Measurements from ENCODE around the gene FBXW5. TPM values are rescaled to one million over a fixed set of nuclear protein-coding genes. Genes with fewer than 3 reads are reported as not detected.

The FBXW5 gene, protein sequence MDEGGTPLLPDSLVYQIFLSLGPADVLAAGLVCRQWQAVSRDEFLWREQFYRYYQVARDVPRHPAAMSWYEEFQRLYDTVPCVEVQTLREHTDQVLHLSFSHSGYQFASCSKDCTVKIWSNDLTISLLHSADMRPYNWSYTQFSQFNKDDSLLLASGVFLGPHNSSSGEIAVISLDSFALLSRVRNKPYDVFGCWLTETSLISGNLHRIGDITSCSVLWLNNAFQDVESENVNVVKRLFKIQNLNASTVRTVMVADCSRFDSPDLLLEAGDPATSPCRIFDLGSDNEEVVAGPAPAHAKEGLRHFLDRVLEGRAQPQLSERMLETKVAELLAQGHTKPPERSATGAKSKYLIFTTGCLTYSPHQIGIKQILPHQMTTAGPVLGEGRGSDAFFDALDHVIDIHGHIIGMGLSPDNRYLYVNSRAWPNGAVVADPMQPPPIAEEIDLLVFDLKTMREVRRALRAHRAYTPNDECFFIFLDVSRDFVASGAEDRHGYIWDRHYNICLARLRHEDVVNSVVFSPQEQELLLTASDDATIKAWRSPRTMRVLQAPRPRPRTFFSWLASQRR
- 58.4 to 107 TPM (median 95.0 TPM) in 5 replicates for total RNA-seq (2022; extraction: Qiagen RNA extraction; ENCODE audit: low read depth)

DNA sequence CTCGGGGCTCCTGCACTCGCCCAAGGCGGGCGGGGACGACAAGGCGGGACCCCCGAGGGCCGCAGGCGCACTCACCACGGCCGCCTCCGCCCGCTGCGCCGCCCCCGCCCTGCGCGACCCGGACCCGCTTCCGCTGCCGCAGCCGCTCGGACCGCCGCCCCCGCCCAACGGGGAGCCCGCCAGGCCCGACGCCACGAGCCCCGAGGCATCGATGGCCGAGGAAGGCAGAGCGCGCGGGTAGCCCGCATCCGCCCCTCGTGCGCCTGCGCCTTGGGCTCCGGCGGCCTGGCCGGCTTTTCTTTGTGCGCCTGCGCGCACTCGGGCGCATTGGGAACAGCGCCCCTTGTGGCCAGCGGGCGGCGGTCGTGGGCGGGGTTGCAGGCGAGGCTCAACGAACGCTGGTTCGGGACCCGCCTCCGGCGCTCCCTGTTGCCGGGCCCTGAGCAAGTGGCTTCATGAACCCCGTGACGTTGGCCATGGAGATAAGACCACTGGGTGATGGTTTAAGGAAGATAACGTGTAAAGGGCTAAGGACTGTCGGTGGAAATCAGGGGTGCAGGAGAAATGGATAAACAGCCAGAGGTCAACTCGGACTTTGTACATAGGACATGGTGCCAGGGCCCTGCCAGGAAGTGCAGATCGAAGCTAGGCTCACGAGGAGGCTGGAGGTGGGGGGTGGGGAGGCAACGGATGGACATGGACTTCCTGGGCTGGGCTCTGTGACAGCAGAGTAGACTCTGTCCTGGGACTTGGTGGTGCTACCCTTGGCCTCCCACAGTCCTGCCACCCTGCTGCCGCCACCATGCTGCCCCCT, at the start of gene FBXW5, which contains the start of gene C8G:
TSS of gene FBXW5 (minus strand) at position 220 of the 814 bp plus-strand sequence. CDS start 655 bp downstream, outside the sequence.
TSS of gene C8G (plus strand) at position 725 of the 814 bp plus-strand sequence. CDS start at position 803, 78 bp downstream.

DNA sequence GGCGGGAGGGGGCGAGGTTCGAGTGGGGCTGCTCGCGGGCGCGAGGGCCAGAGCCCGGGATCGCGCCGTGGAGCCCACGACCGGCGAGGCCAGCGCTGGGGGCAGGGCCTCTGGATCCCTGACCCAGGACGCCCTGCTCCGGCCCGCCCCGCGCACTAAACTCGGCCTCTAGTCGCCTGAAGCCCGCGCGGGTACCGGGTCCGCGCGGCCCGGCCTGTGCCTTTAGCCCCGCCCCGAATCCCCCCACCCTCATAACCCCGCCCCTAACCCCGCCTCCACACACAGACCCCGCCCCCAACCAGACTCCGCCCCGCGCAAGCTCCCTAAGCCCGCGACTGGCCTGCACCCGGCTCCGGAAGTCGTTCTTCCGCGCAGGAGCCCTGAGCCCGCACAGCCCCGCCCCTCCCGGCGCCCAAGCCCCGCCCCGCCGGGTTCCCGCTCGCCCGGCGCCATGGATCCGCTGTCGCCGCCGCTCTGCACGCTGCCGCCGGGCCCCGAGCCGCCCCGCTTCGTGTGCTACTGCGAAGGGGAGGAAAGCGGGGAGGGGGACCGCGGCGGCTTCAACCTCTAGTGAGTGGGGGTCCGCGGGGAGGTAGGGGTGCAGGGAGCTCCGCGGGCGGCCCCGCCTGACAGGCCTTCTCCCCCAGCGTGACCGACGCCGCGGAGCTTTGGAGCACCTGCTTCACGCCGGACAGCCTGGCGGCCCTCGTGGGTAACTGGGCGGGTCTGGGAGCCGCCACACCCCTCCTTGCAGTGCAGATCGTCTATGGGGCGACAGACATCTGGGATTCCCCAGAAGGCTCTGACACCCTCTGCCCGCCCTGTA, 47.7 kb upstream of the FBXW5 start, which contains the start of gene PAXX:
TSS of gene PAXX (plus strand) at position 430 of the 826 bp plus-strand sequence. CDS start at position 452, 22 bp downstream.

DNA sequence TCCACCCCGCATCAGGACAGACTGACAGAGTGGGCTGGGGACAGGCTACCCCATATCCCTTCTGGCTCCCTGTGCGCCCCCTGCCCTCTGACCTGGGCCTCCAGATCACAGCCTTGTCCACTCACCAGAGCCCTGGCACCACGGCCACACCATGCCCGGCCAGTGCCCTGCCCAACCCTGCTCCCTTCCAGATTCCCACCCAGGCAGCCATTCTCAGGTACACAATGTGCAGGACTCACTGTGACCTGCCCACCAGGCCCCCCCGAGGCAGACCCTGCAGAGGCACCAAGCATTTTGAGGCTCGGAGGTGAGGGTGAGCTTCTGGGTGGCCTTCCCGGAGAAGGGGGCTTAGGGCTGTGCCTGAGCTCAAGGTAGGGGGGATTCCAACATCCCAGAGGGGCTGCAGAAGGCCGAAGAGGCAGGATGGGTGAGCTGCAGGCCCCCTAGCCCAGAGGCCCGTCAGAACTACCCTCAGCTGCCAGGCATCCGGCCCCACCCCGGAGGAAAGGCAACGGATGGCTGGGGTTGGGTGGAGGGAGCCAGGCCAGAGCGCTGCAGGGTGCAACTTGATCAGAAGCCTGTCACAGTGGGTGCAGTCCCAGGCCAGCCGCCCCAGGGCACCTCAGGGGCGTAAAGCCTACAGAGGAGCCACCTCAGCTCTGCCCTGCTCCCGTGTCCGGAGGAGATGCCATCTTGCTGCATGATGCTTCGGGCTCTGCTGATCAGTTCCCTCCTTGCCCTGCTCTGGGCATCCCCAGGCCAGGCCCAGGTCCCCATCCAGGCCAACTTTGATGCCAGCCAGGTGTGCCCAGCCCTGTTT, 37.9 kb upstream of the FBXW5 start, which contains the start of gene LCNL1:
TSS of gene LCNL1 (plus strand) at position 762 of the 820 bp plus-strand sequence. CDS start 594 bp downstream, outside the sequence.

DNA sequence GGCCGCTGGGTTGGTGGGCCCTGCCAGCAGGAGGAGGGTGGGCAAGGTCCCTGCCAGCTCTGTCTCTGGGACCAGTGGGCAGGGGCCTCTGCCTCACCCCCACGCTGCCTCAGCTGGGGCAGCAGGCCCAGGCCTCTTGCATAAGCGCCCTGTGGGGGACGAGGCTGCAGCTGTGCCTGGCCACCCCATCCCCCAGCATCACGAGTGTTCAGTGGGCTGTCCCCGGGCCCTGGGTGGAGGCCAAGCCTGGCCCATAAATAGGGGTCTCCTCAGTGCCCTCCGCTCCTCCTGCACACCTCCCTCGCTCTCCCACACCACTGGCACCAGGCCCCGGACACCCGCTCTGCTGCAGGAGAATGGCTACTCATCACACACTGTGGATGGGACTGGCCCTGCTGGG, 32.7 kb upstream of the FBXW5 start, which contains the start of gene PTGDS:
TSS of gene PTGDS (plus strand) at position 282 of the 400 bp plus-strand sequence. CDS start at position 357, 75 bp downstream.

DNA sequence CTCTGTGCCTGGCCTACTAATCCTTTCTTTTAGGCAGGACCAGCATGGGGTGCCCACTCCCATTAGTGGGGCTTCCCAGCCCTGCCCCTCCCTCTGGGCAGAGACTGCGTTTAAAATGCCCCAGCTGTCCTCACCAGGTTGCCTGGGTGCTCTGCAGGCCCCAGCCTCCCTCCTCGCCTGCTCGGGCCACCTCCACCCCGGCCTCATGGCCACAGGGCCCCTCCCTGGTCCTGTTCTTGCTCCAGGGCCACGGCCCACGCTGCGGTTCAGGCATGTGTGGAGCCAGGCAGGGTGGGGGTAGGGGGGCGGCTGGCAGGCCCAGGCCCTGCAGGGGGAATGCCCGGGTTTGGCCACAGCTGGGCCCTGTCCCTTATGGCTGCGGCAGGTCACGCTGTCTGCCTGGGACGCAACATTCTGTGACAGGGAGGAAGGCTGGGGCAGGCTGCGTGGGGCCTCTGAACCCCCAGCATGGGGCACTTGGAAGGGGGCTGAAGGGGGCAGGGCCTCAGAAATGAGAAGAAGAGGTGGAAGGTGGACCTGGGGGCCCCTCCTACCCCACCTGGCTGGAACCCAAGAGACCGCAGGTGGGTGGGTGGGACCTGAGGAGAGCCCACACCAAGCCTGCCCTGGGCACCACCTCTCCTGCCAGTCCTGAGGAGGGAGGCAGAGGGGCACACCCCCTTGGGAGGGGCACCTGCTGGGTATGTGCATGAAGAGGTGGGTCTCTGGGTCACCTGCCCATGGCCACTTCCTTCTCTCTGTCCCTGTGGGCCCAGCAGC, 7.2 kb upstream of the FBXW5 start, which contains the start of gene LCN12:
TSS of gene LCN12 (plus strand) at position 733 of the 780 bp plus-strand sequence. CDS start 55 bp downstream, outside the sequence.

Other genes with a start within 250 kb of the FBXW5 start
- gene DIPK1B, start 232.2 kb downstream of the FBXW5 start, total RNA-seq (2022; extraction: Qiagen RNA extraction; ENCODE audit: low read depth), result 7.3 to 11.1 TPM (median 8.6 TPM) in 5 replicates
- gene LCN10, start 201.8 kb downstream of the FBXW5 start, total RNA-seq (2022; extraction: Qiagen RNA extraction; ENCODE audit: low read depth), result not detected in 5 replicates
- gene LCN6, start 196.2 kb downstream of the FBXW5 start, total RNA-seq (2022; extraction: Qiagen RNA extraction; ENCODE audit: low read depth), result not detected in 5 replicates
- gene LCN8, start 186.5 kb downstream of the FBXW5 start, total RNA-seq (2022; extraction: Qiagen RNA extraction; ENCODE audit: low read depth), result not detected in 5 replicates
- gene LCN15, start 180.2 kb downstream of the FBXW5 start, total RNA-seq (2022; extraction: Qiagen RNA extraction; ENCODE audit: low read depth), result not detected in 5 replicates
- gene TMEM141, start 153.4 kb downstream of the FBXW5 start, total RNA-seq (2022; extraction: Qiagen RNA extraction; ENCODE audit: low read depth), result 55.2 to 72.6 TPM (median 70.2 TPM) in 5 replicates
- gene CCDC183, start 148.4 kb downstream of the FBXW5 start, total RNA-seq (2022; extraction: Qiagen RNA extraction; ENCODE audit: low read depth), result 0.28 to 0.49 TPM (median 0.32 TPM) in 5 replicates
- 62.1 to 91.5 TPM (median 77.2 TPM) in 5 replicates for gene RABL6, start 136.8 kb downstream of the FBXW5 start, total RNA-seq (2022; extraction: Qiagen RNA extraction; ENCODE audit: low read depth)
- gene AJM1, start 102.3 kb downstream of the FBXW5 start, total RNA-seq (2022; extraction: Qiagen RNA extraction; ENCODE audit: low read depth), result 3.1 to 4.4 TPM (median 4.0 TPM) in 5 replicates
- gene PHPT1, start 95.3 kb downstream of the FBXW5 start, total RNA-seq (2022; extraction: Qiagen RNA extraction; ENCODE audit: low read depth), result 264 to 320 TPM (median 309 TPM) in 5 replicates
- 1.8 to 5.2 TPM (median 3.6 TPM) in 5 replicates for gene MAMDC4, start 92.4 kb downstream of the FBXW5 start, total RNA-seq (2022; extraction: Qiagen RNA extraction; ENCODE audit: low read depth)
- gene EDF1, start 78.4 kb downstream of the FBXW5 start, total RNA-seq (2022; extraction: Qiagen RNA extraction; ENCODE audit: low read depth), result 453 to 576 TPM (median 473 TPM) in 5 replicates
- gene TRAF2, start 58.2 kb downstream of the FBXW5 start, total RNA-seq (2022; extraction: Qiagen RNA extraction; ENCODE audit: low read depth), result 43.0 to 67.7 TPM (median 61.3 TPM) in 5 replicates
- 0.24 to 2.2 TPM (median 0.66 TPM) in 5 replicates for gene C8G, start 505 bp upstream of the FBXW5 start, total RNA-seq (2022; extraction: Qiagen RNA extraction; ENCODE audit: low read depth)
- gene LCN12, start 7.5 kb upstream of the FBXW5 start, total RNA-seq (2022; extraction: Qiagen RNA extraction; ENCODE audit: low read depth), result 0.61 to 1.6 TPM (median 0.86 TPM) in 5 replicates
- gene PTGDS, start 32.8 kb upstream of the FBXW5 start, total RNA-seq (2022; extraction: Qiagen RNA extraction; ENCODE audit: low read depth), result 0.25 to 0.76 TPM (median 0.59 TPM) in 3 of 5 replicates, not detected in the others
- not detected in 5 replicates for gene LCNL1, start 38.3 kb upstream of the FBXW5 start, total RNA-seq (2022; extraction: Qiagen RNA extraction; ENCODE audit: low read depth)
- 42.1 to 79.2 TPM (median 76.4 TPM) in 5 replicates for gene PAXX, start 47.7 kb upstream of the FBXW5 start, total RNA-seq (2022; extraction: Qiagen RNA extraction; ENCODE audit: low read depth)
- gene CLIC3, start 51.8 kb upstream of the FBXW5 start, total RNA-seq (2022; extraction: Qiagen RNA extraction; ENCODE audit: low read depth), result 2.0 to 3.7 TPM (median 3.4 TPM) in 5 replicates
- gene ABCA2, start 83.5 kb upstream of the FBXW5 start, total RNA-seq (2022; extraction: Qiagen RNA extraction; ENCODE audit: low read depth), result 18.6 to 29.0 TPM (median 26.5 TPM) in 5 replicates
- gene FUT7, start 87.3 kb upstream of the FBXW5 start, total RNA-seq (2022; extraction: Qiagen RNA extraction; ENCODE audit: low read depth), result 0.07 to 0.09 TPM (median 0.08 TPM) in 3 of 5 replicates, not detected in the others
- gene NPDC1, start 101.4 kb upstream of the FBXW5 start, total RNA-seq (2022; extraction: Qiagen RNA extraction; ENCODE audit: low read depth), result 37.1 to 85.1 TPM (median 73.1 TPM) in 5 replicates
- 0.31 to 1.1 TPM (median 0.91 TPM) in 5 replicates for gene ENTPD2, start 109.3 kb upstream of the FBXW5 start, total RNA-seq (2022; extraction: Qiagen RNA extraction; ENCODE audit: low read depth)
- gene SAPCD2, start 125.8 kb upstream of the FBXW5 start, total RNA-seq (2022; extraction: Qiagen RNA extraction; ENCODE audit: low read depth), result 14.0 to 28.0 TPM (median 25.8 TPM) in 5 replicates
- 9.3 to 14.6 TPM (median 11.2 TPM) in 5 replicates for gene UAP1L1, start 132.8 kb upstream of the FBXW5 start, total RNA-seq (2022; extraction: Qiagen RNA extraction; ENCODE audit: low read depth)
- 42.0 to 52.8 TPM (median 50.3 TPM) in 5 replicates for gene MAN1B1, start 142.2 kb upstream of the FBXW5 start, total RNA-seq (2022; extraction: Qiagen RNA extraction; ENCODE audit: low read depth)
- 71.8 to 128 TPM (median 111 TPM) in 5 replicates for gene DPP7, start 170.0 kb upstream of the FBXW5 start, total RNA-seq (2022; extraction: Qiagen RNA extraction; ENCODE audit: low read depth)
- 0.26 to 0.78 TPM (median 0.52 TPM) in 5 replicates for gene GRIN1, start 194.4 kb upstream of the FBXW5 start, total RNA-seq (2022; extraction: Qiagen RNA extraction; ENCODE audit: low read depth)
- gene LRRC26, start 225.3 kb upstream of the FBXW5 start, total RNA-seq (2022; extraction: Qiagen RNA extraction; ENCODE audit: low read depth), result 0.50 to 1.9 TPM (median 1.9 TPM) in 5 replicates
- not detected in 5 replicates for gene TMEM210, start 227.3 kb upstream of the FBXW5 start, total RNA-seq (2022; extraction: Qiagen RNA extraction; ENCODE audit: low read depth)
- gene ANAPC2, start 243.8 kb upstream of the FBXW5 start, total RNA-seq (2022; extraction: Qiagen RNA extraction; ENCODE audit: low read depth), result 21.7 to 38.1 TPM (median 33.0 TPM) in 5 replicates
- gene SSNA1, start 243.9 kb upstream of the FBXW5 start, total RNA-seq (2022; extraction: Qiagen RNA extraction; ENCODE audit: low read depth), result 103 to 153 TPM (median 139 TPM) in 5 replicates

All from A549 treated with RU486 at 1 μM for 4 hours (cell line).